Activated CD4-positive, alpha-beta T cell treated with anti-CD3 and anti-CD28 coated beads, Interleukin-2, amount 10 ng/mL, durations not matched to agents 7 days and 5 days (primary cell): Measurements from ENCODE around the gene SPINT2. TPM values are rescaled to one million over a fixed set of nuclear protein-coding genes. Genes with fewer than 3 reads are reported as not detected.
"Not testable (repeated sequence)": the region's sequence is repeated elsewhere in the genome, so short reads cannot be mapped to it uniquely, and the experiment has no call there.

Experiments
- CTCF ChIA-PET: fragments of 350-600 bp; sonication (Branson Sonifier 250); formaldehyde crosslinking; loops from one replicate; lab custom pipeline; 2021; ENCODE audit warnings: antibody characterized with exemption; lab: Charles Lee
- POLR2A ChIA-PET: fragments of 350-600 bp; sonication (Branson Sonifier 250); formaldehyde crosslinking; loops from one replicate; lab custom pipeline; 2021; ENCODE audit warnings: antibody characterized with exemption; lab: Charles Lee
- DNase-seq: peaks from one replicate; pipeline ENCODE4 v3.0.0-alpha.2; 2020
- H3K27ac Mint-ChIP-seq: one replicate; pipeline ENCODE4 v1.8.0; 2021; ENCODE audit warnings: mild to moderate bottlenecking, moderate library complexity, mixed read lengths
- H3K27me3 Mint-ChIP-seq: one replicate; pipeline ENCODE4 v1.8.0; 2021; ENCODE audit warnings: mixed read lengths
- H3K36me3 Mint-ChIP-seq: one replicate; pipeline ENCODE4 v1.8.0; 2021; ENCODE audit warnings: low read depth, mixed read lengths
- H3K4me1 Mint-ChIP-seq: one replicate; pipeline ENCODE4 v1.8.0; 2021; ENCODE audit warnings: mixed read lengths
- H3K4me3 Mint-ChIP-seq: one replicate; pipeline ENCODE4 v1.8.0; 2021; ENCODE audit warnings: mild to moderate bottlenecking, moderate library complexity, mixed read lengths
- H3K9me3 Mint-ChIP-seq: one replicate; pipeline ENCODE4 v1.8.0; 2021; ENCODE audit warnings: mixed read lengths
- total RNA-seq, 2 experiments: library from RNA; stranded (reverse); gene quantifications; one replicate each; pipeline ENCODE4 v1.2.3, GENCODE V29; 2021

SPINT2 gene
- total RNA-seq, 2 experiments from 2014 or later, result 8.9 to 9.3 TPM

GRCh38 chr19:38247734-38248268 lies 16.6 kb upstream of the SPINT2 start:
- POLR2A ChIA-PET, result no interaction called here
- Mint-ChIP-seq H3K27ac (no peak overlapping the region), H3K36me3 (no peaks in the 10 kb centered on the region), H3K4me3 (no peak overlapping the region), H3K4me1 (peaks cover 14% of the 10 kb centered on the region), H3K27me3 (no peaks in the 10 kb centered on the region), H3K9me3 (no peaks in the 10 kb centered on the region)
- no peak for DNase-seq
- CTCF ChIA-PET, result no interaction called here

GRCh38 chr19:38248421-38248820 lies 16.0 kb upstream of the SPINT2 start:
- peaks cover 14% of the 10 kb centered on the region for H3K4me1 Mint-ChIP-seq
- no peaks in the 10 kb centered on the region for H3K9me3 Mint-ChIP-seq
- H3K36me3 Mint-ChIP-seq, result no peaks in the 10 kb centered on the region
- no peaks in the 10 kb centered on the region for H3K27me3 Mint-ChIP-seq
- no peak for DNase-seq
- ChIA-PET POLR2A (no interaction called here), CTCF (no interaction called here)
- no peak overlapping the region for H3K4me3 Mint-ChIP-seq
- H3K27ac Mint-ChIP-seq, result no peak overlapping the region

- CTCF ChIA-PET, result interaction anchor here (0.6 to 0.9 kb wide), 2 partner anchors 16 to 137 kb away, joined by 3 to 4 read pairs; partner anchors contain the start of gene GGN
- H3K27ac Mint-ChIP-seq, result no peak overlapping the region
- H3K4me1 Mint-ChIP-seq, result peaks cover 7% of the 10 kb centered on the region
- no peak overlapping the region for H3K4me3 Mint-ChIP-seq
- no peaks in the 10 kb centered on the region for H3K36me3 Mint-ChIP-seq
- no peak for DNase-seq
- no peaks in the 10 kb centered on the region for H3K9me3 Mint-ChIP-seq
- peaks cover 10% of the 10 kb centered on the region for H3K27me3 Mint-ChIP-seq
- POLR2A ChIA-PET, result no interaction called here
Measured at GRCh38 chr19:38250428-38250820, 13.9 kb upstream of the SPINT2 start.

DNA sequence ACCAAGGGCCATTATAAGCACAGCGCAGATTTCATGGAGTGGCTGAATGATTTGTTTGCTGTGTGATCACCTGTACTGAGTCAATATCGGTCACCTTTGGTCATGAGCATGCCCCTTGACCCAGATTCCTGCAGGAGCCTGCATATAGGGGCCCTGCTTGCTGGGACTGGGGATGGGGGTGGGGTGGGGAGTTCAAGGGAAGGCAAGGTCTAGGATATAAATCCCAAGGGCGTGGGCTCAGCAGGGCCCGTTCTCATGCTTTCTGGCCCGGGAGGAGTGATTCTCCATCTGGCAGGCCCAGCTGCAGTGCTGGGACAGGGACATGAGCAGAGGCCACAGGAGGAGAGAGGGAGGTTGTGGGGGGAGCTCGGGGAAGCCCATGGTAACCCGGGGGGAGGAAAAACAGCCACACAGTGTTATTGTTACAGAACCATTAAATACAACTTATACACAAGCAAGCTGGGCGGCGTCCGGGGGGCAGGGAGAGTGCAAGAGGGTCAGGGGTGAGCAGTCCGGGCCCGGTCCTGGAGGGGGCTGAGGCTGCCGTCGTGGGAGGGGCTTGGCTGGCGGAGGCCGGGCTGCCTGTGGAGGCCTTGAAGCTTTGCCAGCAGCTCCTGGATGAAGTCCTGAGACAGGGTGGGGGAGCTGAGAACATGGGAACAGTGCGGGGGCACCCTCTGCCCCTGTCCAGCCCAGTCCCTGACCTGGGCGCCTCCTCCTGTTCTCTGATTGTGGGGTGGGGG lies 13.4 kb upstream of the SPINT2 start:
- peaks cover 7% of the 10 kb centered on the region for H3K4me1 Mint-ChIP-seq
- no peak overlapping the region for H3K27ac Mint-ChIP-seq
- peaks cover 13% of the 10 kb centered on the region for H3K27me3 Mint-ChIP-seq
- no peak for DNase-seq
- H3K4me3 Mint-ChIP-seq, result no peak overlapping the region
- H3K36me3 Mint-ChIP-seq, result no peaks in the 10 kb centered on the region
- ChIA-PET POLR2A (no interaction called here), CTCF (interaction anchor here (0.9 to 1.4 kb wide), 3 partner anchors 16 to 136 kb away, joined by 3 to 8 read pairs (median 3); partner anchors contain the start of gene GGN)
- no peaks in the 10 kb centered on the region for H3K9me3 Mint-ChIP-seq

DNA sequence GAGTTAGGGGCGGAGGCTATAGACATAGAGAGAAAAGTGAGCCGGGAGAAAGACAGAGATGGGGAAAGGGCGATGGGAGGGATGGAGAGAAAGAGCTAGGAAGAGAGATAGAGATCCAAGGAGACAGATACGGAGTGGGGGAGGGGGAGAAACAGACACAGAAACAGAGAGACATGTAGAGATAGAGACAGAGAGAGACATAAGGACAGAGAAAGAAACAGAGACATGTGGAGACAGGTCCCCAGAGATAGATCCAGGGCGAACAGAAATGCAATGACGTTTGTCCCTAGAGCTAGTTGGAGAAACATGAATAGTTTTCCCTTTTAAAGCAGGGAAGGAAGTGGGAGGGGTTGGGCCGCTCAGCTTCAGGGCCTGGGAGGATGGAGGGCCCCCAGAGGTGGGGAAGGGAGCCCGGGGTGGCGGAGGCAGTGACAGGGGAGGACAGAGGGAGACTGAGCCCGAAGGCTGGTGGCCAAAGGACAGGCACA lies 12.8 kb upstream of the SPINT2 start:
- CTCF ChIA-PET, result interaction anchor here (0.9 to 1.4 kb wide), 3 partner anchors 17 to 136 kb away, joined by 3 to 8 read pairs (median 3); partner anchors contain the start of gene GGN
- peaks cover 8% of the 10 kb centered on the region for H3K4me1 Mint-ChIP-seq
- no peaks in the 10 kb centered on the region for H3K9me3 Mint-ChIP-seq
- H3K27me3 Mint-ChIP-seq, result peaks cover 14% of the 10 kb centered on the region
- no peaks in the 10 kb centered on the region for H3K36me3 Mint-ChIP-seq
- H3K4me3 Mint-ChIP-seq, result no peak overlapping the region
- DNase-seq, result no peak
- peak overlapping the region; percentile 42 for H3K27ac Mint-ChIP-seq
- POLR2A ChIA-PET, result no interaction called here

GRCh38 chr19:38252385-38252784 lies 12.0 kb upstream of the SPINT2 start:
- DNase-seq, result no peak
- Mint-ChIP-seq H3K4me1 (peaks cover 13% of the 10 kb centered on the region), H3K27me3 (peaks cover 20% of the 10 kb centered on the region), H3K36me3 (no peaks in the 10 kb centered on the region), H3K4me3 (no peak overlapping the region), H3K9me3 (no peaks in the 10 kb centered on the region), H3K27ac (no peak overlapping the region)
- ChIA-PET POLR2A (no interaction called here), CTCF (interaction anchor here (0.8 to 1.4 kb wide), 3 partner anchors 14 to 22 kb away, joined by 3 to 8 read pairs (median 6); no protein-coding TSS in a partner anchor)

DNA sequence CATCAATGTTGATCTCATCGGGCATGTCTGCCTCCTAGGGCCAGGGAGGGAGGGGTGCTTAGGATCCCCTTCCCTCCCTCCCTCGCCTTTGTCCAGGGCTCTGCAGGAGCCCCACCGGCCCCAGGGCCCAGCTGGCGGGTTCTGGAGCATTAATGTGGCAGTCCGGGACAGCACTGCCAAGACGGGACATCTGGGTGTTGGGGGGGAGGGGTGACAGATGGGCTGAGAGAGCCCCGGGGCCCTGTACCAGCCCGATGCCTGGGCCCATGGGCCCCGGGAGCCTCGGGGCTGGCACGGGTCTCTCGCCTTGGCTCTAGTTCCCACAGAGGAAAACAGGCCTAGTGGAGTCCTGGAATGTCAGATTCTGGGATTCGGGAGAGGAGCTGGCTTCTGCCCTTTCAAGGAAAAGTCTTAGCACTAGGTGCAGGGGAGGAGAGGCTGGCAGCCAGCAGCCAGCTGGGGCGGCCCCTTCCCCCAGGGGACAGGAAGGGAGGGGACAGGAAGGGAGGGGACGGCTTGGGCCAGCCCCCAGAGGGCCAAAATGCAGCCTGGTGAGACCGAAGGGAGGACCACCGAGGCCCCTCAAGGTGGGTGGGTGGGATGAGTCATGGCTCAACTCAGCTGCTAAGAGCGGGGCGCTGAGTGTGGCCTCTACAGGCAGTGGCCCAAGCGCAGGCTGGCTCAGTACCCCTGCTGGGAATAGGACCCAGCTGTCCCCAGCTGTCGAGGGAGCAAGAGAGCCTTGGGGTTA lies 11.3 kb upstream of the SPINT2 start:
- no peak overlapping the region for H3K27ac Mint-ChIP-seq
- H3K9me3 Mint-ChIP-seq, result no peaks in the 10 kb centered on the region
- ChIA-PET CTCF (interaction anchor here (0.8 kb wide), 1 partner anchor 13 kb away, joined by 6 read pairs; no protein-coding TSS in a partner anchor), POLR2A (no interaction called here)
- H3K4me1 Mint-ChIP-seq, result peaks cover 13% of the 10 kb centered on the region
- H3K27me3 Mint-ChIP-seq, result peaks cover 22% of the 10 kb centered on the region
- no peaks in the 10 kb centered on the region for H3K36me3 Mint-ChIP-seq
- no peak for DNase-seq
- no peak overlapping the region for H3K4me3 Mint-ChIP-seq

GRCh38 chr19:38253788-38254187 lies 10.6 kb upstream of the SPINT2 start:
- Mint-ChIP-seq H3K36me3 (no peaks in the 10 kb centered on the region), H3K9me3 (no peaks in the 10 kb centered on the region), H3K27ac (no peak overlapping the region), H3K4me1 (peaks cover 13% of the 10 kb centered on the region), H3K4me3 (no peak overlapping the region), H3K27me3 (peaks cover 22% of the 10 kb centered on the region)
- ChIA-PET POLR2A (no interaction called here), CTCF (no interaction called here)
- DNase-seq, result no peak

DNA sequence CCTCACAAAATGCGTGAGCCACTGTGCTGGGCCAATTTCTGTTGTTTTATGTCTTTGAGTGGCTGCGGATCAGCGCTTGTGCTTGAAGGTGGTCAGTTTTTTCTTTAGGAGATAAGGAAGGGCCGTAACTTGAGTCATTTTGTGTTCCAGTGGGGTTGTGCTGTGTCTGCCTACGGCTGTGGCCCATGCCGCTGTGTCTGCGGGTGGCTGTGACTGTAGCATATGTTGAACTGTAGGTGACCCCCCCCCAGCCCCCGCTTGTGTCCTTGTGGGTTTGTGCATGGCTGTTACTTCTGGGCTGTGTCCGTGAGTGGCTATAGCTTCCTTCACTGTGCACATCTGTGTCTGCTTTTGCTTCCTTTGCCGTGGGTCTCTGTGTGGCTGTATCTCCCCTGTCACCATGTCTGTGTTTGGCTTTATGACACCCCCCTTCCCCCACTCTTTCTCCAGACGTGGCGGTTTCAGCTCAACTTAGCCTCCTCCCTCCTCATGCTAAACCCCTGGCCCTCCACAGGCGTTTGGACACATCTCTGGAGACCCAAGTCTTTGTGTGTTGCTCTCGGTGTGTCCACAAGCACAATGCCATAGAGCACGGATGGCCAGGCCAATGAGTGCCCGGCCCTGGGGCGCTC lies 8.9 kb upstream of the SPINT2 start:
- peaks cover 22% of the 10 kb centered on the region for H3K27me3 Mint-ChIP-seq
- H3K4me3 Mint-ChIP-seq, result no peak overlapping the region
- H3K27ac Mint-ChIP-seq, result no peak overlapping the region
- ChIA-PET POLR2A (no interaction called here), CTCF (interaction anchor here (0.6 to 1.4 kb wide), 4 partner anchors 8 to 14 kb away, joined by 3 to 5 read pairs (median 4); partner anchors contain the start of gene SPINT2)
- no peaks in the 10 kb centered on the region for H3K36me3 Mint-ChIP-seq
- H3K4me1 Mint-ChIP-seq, result peaks cover 13% of the 10 kb centered on the region
- no peaks in the 10 kb centered on the region for H3K9me3 Mint-ChIP-seq
- no peak for DNase-seq

- peaks cover 25% of the 10 kb centered on the region for H3K4me1 Mint-ChIP-seq
- H3K9me3 Mint-ChIP-seq, H3K4me3 Mint-ChIP-seq, H3K36me3 Mint-ChIP-seq, DNase-seq, H3K27ac Mint-ChIP-seq, CTCF ChIA-PET, H3K27me3 Mint-ChIP-seq: not testable (repeated sequence)
- POLR2A ChIA-PET, result interaction anchor here (0.6 kb wide), 1 partner anchor 9 kb away, joined by 3 read pairs; no protein-coding TSS in a partner anchor
Measured at GRCh38 chr19:38261942-38262341, 2.4 kb upstream of the SPINT2 start.

- Mint-ChIP-seq H3K4me3 (no peak overlapping the region), H3K27ac (no peak overlapping the region), H3K4me1 (peaks cover 23% of the 10 kb centered on the region), H3K36me3 (no peaks in the 10 kb centered on the region), H3K27me3 (peaks cover 4% of the 10 kb centered on the region), H3K9me3 (no peaks in the 10 kb centered on the region)
- ChIA-PET POLR2A (interaction anchor here (0.6 kb wide), 1 partner anchor 9 kb away, joined by 3 read pairs; no protein-coding TSS in a partner anchor), CTCF (interaction anchor here (1.6 kb wide), 1 partner anchor 25 kb away, joined by 3 read pairs; no protein-coding TSS in a partner anchor)
- DNase-seq, result no peak
Measured at GRCh38 chr19:38262585-38263268, 1.6 kb upstream of the SPINT2 start.
